Activated CD8-positive, alpha-beta memory T cell treated with anti-CD3 and anti-CD28 coated beads, Interleukin-2, amount 50 U/mL, for 48 hours (primary cell): ENCODE measurements around the gene NINL.
A peak's percentile ranks its signal among the peaks of the same experiment; 100 is the strongest.
"Not testable (repeated sequence)": the region's sequence is repeated elsewhere in the genome, so short reads cannot be mapped to it uniquely, and the experiment has no call there.

Source experiments
- DNase-seq: peaks from one replicate; pipeline ENCODE4 v3.0.0-alpha.2; 2020

The NINL gene

GRCh38 chr20:25483431-25484132, 101.7 kb downstream of the NINL start:
- no peak for DNase-seq

GRCh38 chr20:25481918-25482253, 103.4 kb downstream of the NINL start:
- no peak for DNase-seq

GRCh38 chr20:25481235-25481917, 104.0 kb downstream of the NINL start:
- DNase-seq: no peak

GRCh38 chr20:25480797-25481196, 104.5 kb downstream of the NINL start:
- DNase-seq: no peak

GRCh38 chr20:25480156-25480555, 105.2 kb downstream of the NINL start:
- no peak for DNase-seq

GRCh38 chr20:25479638-25480037, 105.7 kb downstream of the NINL start:
- DNase-seq: no peak

GRCh38 chr20:25478889-25479568, 106.3 kb downstream of the NINL start:
- DNase-seq: no peak

- no peak for DNase-seq
Observed at GRCh38 chr20:25477014-25477882, 108.1 kb downstream of the NINL start.

- DNase-seq: no peak
Observed at GRCh38 chr20:25476106-25477013, 109.0 kb downstream of the NINL start.

GRCh38 chr20:25473297-25473696, 112.0 kb downstream of the NINL start:
- not testable (repeated sequence) for DNase-seq

GRCh38 chr20:25471020-25471419, 114.3 kb downstream of the NINL start:
- DNase-seq: no peak

- DNase-seq: peak; percentile 61
Observed at GRCh38 chr20:25470045-25470444, 115.3 kb downstream of the NINL start.

- no peak for DNase-seq
Observed at GRCh38 chr20:25469558-25469957, 115.8 kb downstream of the NINL start.

GRCh38 chr20:25468126-25469075, 116.9 kb downstream of the NINL start:
- no peak for DNase-seq

GRCh38 chr20:25467441-25467840, 117.9 kb downstream of the NINL start:
- no peak for DNase-seq

- no peak for DNase-seq
Observed at GRCh38 chr20:25466846-25467245, 118.5 kb downstream of the NINL start.

- DNase-seq: no peak
Observed at GRCh38 chr20:25465243-25466135, 119.8 kb downstream of the NINL start.

GRCh38 chr20:25464501-25465242, 120.7 kb downstream of the NINL start:
- no peak for DNase-seq
